ENCODE results near the gene NEDD4L.
A peak's percentile ranks its signal among the peaks of the same experiment; 100 is the strongest.

Gene NEDD4L

DNA sequence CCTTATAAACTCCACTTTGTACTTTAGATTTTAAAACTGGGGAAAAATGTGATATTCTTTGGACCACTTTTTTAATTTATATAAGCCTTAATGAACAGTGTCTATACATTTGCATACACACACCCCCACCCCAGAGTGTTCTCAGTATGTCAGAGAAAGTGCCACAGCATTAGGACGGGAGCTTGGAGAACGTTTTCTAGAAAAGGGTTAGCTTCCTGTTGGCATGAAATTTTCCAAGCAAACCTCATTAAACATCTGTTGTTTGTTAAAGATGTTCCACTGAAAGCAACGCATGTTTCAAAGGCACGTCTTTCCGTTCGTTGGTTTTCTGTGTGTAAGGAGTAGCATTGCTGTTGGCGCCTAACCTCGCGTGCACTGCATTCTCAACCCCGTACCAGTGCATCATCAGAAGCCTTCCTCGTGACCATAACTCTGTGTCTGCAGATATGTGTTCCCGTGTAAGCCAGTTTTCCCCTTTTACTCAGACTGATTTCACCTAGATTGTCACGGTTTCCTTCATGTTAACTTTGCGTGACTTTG is 356.4 kb downstream of the NEDD4L start:
- peak; percentile 35 for DNase-seq (ENCODE audit: low read depth)
- no peak overlapping the region for H3K4me3 ChIP-seq (ENCODE audit: control insufficient read depth, low read depth, low read length)
- TF ChIP-seq, protein P1, sequence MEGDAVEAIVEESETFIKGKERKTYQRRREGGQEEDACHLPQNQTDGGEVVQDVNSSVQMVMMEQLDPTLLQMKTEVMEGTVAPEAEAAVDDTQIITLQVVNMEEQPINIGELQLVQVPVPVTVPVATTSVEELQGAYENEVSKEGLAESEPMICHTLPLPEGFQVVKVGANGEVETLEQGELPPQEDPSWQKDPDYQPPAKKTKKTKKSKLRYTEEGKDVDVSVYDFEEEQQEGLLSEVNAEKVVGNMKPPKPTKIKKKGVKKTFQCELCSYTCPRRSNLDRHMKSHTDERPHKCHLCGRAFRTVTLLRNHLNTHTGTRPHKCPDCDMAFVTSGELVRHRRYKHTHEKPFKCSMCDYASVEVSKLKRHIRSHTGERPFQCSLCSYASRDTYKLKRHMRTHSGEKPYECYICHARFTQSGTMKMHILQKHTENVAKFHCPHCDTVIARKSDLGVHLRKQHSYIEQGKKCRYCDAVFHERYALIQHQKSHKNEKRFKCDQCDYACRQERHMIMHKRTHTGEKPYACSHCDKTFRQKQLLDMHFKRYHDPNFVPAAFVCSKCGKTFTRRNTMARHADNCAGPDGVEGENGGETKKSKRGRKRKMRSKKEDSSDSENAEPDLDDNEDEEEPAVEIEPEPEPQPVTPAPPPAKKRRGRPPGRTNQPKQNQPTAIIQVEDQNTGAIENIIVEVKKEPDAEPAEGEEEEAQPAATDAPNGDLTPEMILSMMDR (IDR thresholded peaks at IDR 0.05; ENCODE audit: control insufficient read depth, insufficient read depth, low read depth, low read length, missing control alignments): no peak

DNA sequence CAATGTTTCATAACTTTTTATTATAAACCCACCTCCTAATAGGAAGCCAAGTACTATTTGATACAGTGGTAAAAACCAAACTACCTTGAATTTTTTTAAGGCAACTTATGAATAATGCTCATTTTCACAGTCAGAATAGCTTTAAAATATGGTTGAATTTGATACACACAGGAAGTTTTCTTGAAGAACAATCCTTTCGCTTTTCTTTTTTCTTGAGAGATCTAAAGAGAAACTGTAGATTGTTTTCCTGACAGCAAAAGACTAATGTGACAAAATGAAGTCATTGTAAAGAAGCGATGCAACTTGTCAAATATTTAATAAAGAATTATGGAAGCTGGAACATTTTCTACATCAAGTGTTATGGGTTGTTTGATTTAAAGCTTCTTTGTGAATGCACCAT is 357.2 kb downstream of the NEDD4L start:
- TF ChIP-seq, protein P1 (IDR thresholded peaks at IDR 0.05; ENCODE audit: control insufficient read depth, insufficient read depth, low read depth, low read length, missing control alignments): no peak
- no peak overlapping the region for H3K4me3 ChIP-seq (ENCODE audit: control insufficient read depth, low read depth, low read length)
- DNase-seq (ENCODE audit: low read depth): no peak

DNA sequence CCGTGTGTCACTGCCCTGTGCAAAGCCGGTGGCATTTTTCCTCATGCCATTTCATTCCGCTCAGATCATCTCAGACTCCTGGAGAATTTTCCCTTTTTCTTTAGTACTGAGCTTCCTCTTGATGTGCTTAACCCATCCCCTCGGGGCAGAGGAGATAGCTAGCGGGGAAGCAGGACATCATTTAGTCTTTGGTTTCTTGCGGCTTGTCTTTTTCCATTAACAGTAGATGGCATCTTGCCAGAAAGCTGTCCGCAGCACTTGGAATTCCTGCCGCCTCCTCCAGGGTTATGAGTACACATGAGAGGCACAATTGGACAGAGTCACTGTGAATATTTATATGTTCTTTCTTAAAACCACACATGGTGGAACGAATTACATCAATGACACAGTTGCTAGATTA is 358.2 kb downstream of the NEDD4L start:
- peak; percentile 64 for DNase-seq (ENCODE audit: low read depth)
- H3K4me3 ChIP-seq (ENCODE audit: control insufficient read depth, low read depth, low read length): no peak overlapping the region
- TF ChIP-seq, protein P1 (IDR thresholded peaks at IDR 0.05; ENCODE audit: control insufficient read depth, insufficient read depth, low read depth, low read length, missing control alignments): no peak

- TF ChIP-seq, protein P1 (IDR thresholded peaks at IDR 0.05; ENCODE audit: control insufficient read depth, insufficient read depth, low read depth, low read length, missing control alignments): no peak
- no peak overlapping the region for H3K4me3 ChIP-seq (ENCODE audit: control insufficient read depth, low read depth, low read length)
- no peak for DNase-seq (ENCODE audit: low read depth)
These were observed 359.1 kb downstream of the NEDD4L start for GRCh38 chr18:58402951-58403702.

GRCh38 chr18:58403799-58404455 is 359.9 kb downstream of the NEDD4L start:
- no peak for DNase-seq (ENCODE audit: low read depth)
- TF ChIP-seq, protein P1 (IDR thresholded peaks at IDR 0.05; ENCODE audit: control insufficient read depth, insufficient read depth, low read depth, low read length, missing control alignments): no peak
- no peak overlapping the region for H3K4me3 ChIP-seq (ENCODE audit: control insufficient read depth, low read depth, low read length)

DNA sequence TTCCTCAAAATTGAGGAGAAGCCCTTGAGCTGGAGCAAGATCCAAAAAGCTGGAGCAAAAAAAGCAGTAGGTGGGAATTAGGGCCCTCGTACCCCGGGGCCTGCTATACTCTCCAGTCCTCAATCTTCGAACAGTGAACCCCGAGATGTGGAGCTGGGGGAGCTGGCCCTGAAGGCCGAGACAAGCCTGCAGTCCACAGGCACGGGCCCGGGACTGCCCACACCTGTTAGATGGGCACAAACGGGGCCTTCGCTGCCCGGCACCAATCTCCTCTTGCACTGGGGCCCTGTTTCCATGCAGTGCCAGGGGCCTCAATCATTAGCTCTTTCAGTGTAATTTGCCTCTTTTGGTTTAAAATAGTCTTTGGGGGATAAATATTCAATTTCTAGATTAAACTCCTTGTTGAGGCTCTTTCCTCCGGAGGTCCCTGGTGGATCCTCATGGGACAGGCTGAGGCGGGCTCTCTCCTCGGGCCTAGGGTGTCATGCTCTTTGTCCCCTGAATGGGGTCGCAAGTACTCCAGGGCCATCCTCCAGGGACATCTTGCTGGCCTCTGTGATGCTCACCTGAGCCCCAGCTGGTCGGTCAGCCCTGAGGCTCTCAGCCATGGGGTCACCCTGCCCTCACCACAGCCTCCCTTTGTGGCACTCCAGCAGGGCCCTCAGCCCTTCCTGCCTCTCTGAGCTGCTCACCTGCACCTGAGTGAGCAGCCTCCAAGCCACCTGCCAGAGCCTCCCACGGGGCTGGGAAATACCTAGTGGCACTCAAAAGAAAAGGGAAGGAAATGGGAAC is 361.3 kb downstream of the NEDD4L start:
- H3K4me3 ChIP-seq (ENCODE audit: control insufficient read depth, low read depth, low read length): no peak overlapping the region
- TF ChIP-seq, protein P1 (IDR thresholded peaks at IDR 0.05; ENCODE audit: control insufficient read depth, insufficient read depth, low read depth, low read length, missing control alignments): no peak
- no peak for DNase-seq (ENCODE audit: low read depth)

Data from AG09309 (cell line).